K562 (cell line): ENCODE results near the gene ALDOC. TPM values are rescaled to one million over a fixed set of nuclear protein-coding genes. Genes with fewer than 3 reads are reported as not detected.

Experiments
- ATAC-seq: fragments of 200-7000 bp; cut with Tn5 transposase; 3 replicates; pipeline ENCODE4 v1.9.1; 2020; ENCODE audit warnings: moderate library complexity
- BruUV-seq: library from RNA; stranded (reverse); fragments of 400-500 nt; replicated peaks from 2 replicates; lab custom pipeline; 2021; lab: Mats Ljungman, UMichigan
- CTCF ChIA-PET: fragments of 300-600 bp; formaldehyde crosslinking; extraction: SDS; loops from one replicate; lab custom pipeline; 2021; ENCODE audit warnings: low intra/inter-chr PET ratio; lab: Yijun Ruan, JAX
- POLR2A ChIA-PET: fragments of 300-600, 350-650 bp; sonication (Branson Sonifier 250); formaldehyde crosslinking; extraction: SDS; loops from one replicate; lab custom pipeline; 2021; ENCODE audit warnings: antibody characterized with exemption, inconsistent platforms; lab: Yijun Ruan, JAX
- DNase-seq, 4 experiments: peaks; one replicate each; pipeline versions ENCODE4 v3.0.0 to v3.0.0-alpha.2; 2011 to 2018; ENCODE audit warnings: low spot score in 3 of 4, mixed read lengths in 3 of 4; ENCODE audit errors: extremely low read depth in 1 of 4
- FAIRE-seq: peaks from 2 replicates; lab custom pipeline; 2011; peaks lifted over from hg19 to GRCh38; lab: Jason Lieb, UNC
- H2AFZ ChIP-seq: 2 replicates; pipeline ENCODE4 v1.6.0; 2011; ENCODE audit warnings: low read depth, low read length, control low read depth, inconsistent platforms
- H3K27ac ChIP-seq: fragments of 200-600 bp; 3 replicates; pipeline ENCODE4 v1.8.0; 2011; ENCODE audit warnings: low read depth, mild to moderate bottlenecking, control low read depth, inconsistent platforms, low read length, moderate library complexity, mixed read lengths; ENCODE audit errors: extremely low read depth
- H3K27me3 ChIP-seq, 2 experiments: fragments of 300-600 bp in 1 of 2; 2 replicates in 1 of 2; 3 replicates in 1 of 2; pipeline versions ENCODE4 v1.6.0 to v1.8.0; 2011; ENCODE audit warnings: inconsistent platforms in 2 of 2, low read length in 2 of 2, mild to moderate bottlenecking in 1 of 2, mixed read lengths in 1 of 2, moderate library complexity in 1 of 2; ENCODE audit not compliant: control insufficient read depth in 2 of 2, insufficient read depth in 2 of 2
- H3K36me3 ChIP-seq: fragments of 300-600 bp; 3 replicates; pipeline ENCODE4 v1.8.0; 2011; ENCODE audit warnings: mild to moderate bottlenecking, low read length, inconsistent platforms; ENCODE audit not compliant: control insufficient read depth, insufficient read depth
- H3K4me1 ChIP-seq, 2 experiments: fragments of 200-600 bp in 1 of 2; replicated peaks in 1 of 2; 2 replicates in 1 of 2; 3 replicates in 1 of 2; pipeline versions ENCODE4 v1.5.1 to v1.8.0; 2011; ENCODE audit warnings: inconsistent platforms in 2 of 2, low read length in 2 of 2, mild to moderate bottlenecking in 1 of 2, mixed read lengths in 1 of 2, moderate library complexity in 1 of 2; ENCODE audit not compliant: control insufficient read depth in 2 of 2, insufficient read depth in 2 of 2
- H3K4me2 ChIP-seq: 2 replicates; pipeline ENCODE4 v1.6.1; 2011; ENCODE audit warnings: low read length, control low read depth, inconsistent platforms, mixed read lengths; ENCODE audit not compliant: insufficient read depth
- H3K4me3 ChIP-seq: fragments of 200-600 bp; sonication (generic), shearing (Covaris generic); 2 replicates; pipeline ENCODE4 v1.5.1; 2016; ENCODE audit warnings: control low read depth, inconsistent platforms
- H3K79me2 ChIP-seq: fragments of 200-600 bp; 3 replicates; pipeline ENCODE4 v1.8.0; 2011; ENCODE audit warnings: low read length, inconsistent platforms; ENCODE audit not compliant: control insufficient read depth, insufficient read depth
- H3K9ac ChIP-seq, 2 experiments: 2 replicates each; pipeline versions ENCODE4 v1.6.0 to v1.6.1; 2011; ENCODE audit warnings: low read depth in 2 of 2, low read length in 2 of 2, control low read depth in 1 of 2, inconsistent platforms in 1 of 2, mild to moderate bottlenecking in 1 of 2, mixed read lengths in 1 of 2; ENCODE audit not compliant: insufficient read depth in 1 of 2
- H3K9me1 ChIP-seq: one replicate; pipeline ENCODE4 v1.6.0; 2011; ENCODE audit warnings: inconsistent platforms, mild to moderate bottlenecking, low read length, moderate library complexity; ENCODE audit not compliant: control insufficient read depth, insufficient read depth
- H3K9me3 ChIP-seq: replicated peaks from 2 replicates; pipeline ENCODE4 v1.5.1; 2011; ENCODE audit warnings: low read depth, low read length, inconsistent platforms; ENCODE audit not compliant: control insufficient read depth, insufficient read depth
- H4K20me1 ChIP-seq: replicated peaks from 2 replicates; pipeline ENCODE4 v1.6.1; 2011; ENCODE audit warnings: low read length, inconsistent platforms, mixed read lengths; ENCODE audit not compliant: control insufficient read depth, insufficient read depth
- EWSR1 ChIP-seq: fragments of 450-650 bp; IDR thresholded peaks from 2 replicates; pipeline ENCODE4 v1.6.1; 2018; ENCODE audit warnings: borderline replicate concordance, mild to moderate bottlenecking, low read depth, moderate library complexity; ENCODE audit not compliant: partially characterized antibody
- IFI16 ChIP-seq: fragments of 250-450 bp; sonication (Bioruptor Pico); IDR thresholded peaks from 2 replicates; pipeline ENCODE4 v2.1.2; 2022; ENCODE audit warnings: mild to moderate bottlenecking, inconsistent platforms
- MECOM ChIP-seq: fragments of 250-450 bp; sonication (Bioruptor Pico); IDR thresholded peaks from 2 replicates; pipeline ENCODE4 v1.8.0; 2022; ENCODE audit warnings: inconsistent platforms
- MIER1 ChIP-seq: fragments of 450-650 bp; IDR thresholded peaks from 2 replicates; pipeline ENCODE4 v1.6.1; 2016; ENCODE audit warnings: antibody characterized with exemption, mild to moderate bottlenecking, low read depth
- MXI1 ChIP-seq: IDR thresholded peaks from 2 replicates; pipeline ENCODE4 v1.6.1; 2011; ENCODE audit warnings: low read depth, mild to moderate bottlenecking, improper control_type of control experiment, low read length
- NKRF ChIP-seq: fragments of 450-650 bp; IDR thresholded peaks from 2 replicates; pipeline ENCODE4 v1.6.1; 2016; ENCODE audit warnings: borderline replicate concordance
- NRF1 ChIP-seq, 2 experiments: fragments of 450-650 bp; IDR thresholded peaks in 1 of 2; conservative IDR thresholded peaks in 1 of 2; 2 replicates each; pipeline ENCODE4 v1.6.1; 2014; ENCODE audit warnings: mild to moderate bottlenecking in 2 of 2
- PTTG1 ChIP-seq: fragments of 450-650 bp; IDR thresholded peaks from 2 replicates; pipeline ENCODE4 v1.6.1; 2016; ENCODE audit warnings: low read depth, mild to moderate bottlenecking, missing genetic modification characterization, missing compliant biosample characterization
- RAD21 ChIP-seq, 2 experiments: fragments of 250-450 bp in 1 of 2; fragments of 450-650 bp in 1 of 2; sonication (Bioruptor Pico) in 1 of 2; formaldehyde crosslinking in 1 of 2; IDR thresholded peaks in 1 of 2; conservative IDR thresholded peaks in 1 of 2; 2 replicates each; pipeline versions ENCODE4 v1.4.0 to v1.8.0; 2020 to 2022; ENCODE audit warnings: mild to moderate bottlenecking in 2 of 2, moderate library complexity in 1 of 2
- RFX5 ChIP-seq: IDR thresholded peaks from 2 replicates; pipeline ENCODE4 v1.6.1; 2011; ENCODE audit warnings: low read depth, mild to moderate bottlenecking, improper control_type of control experiment, low read length
- ZNF121 ChIP-seq: sonication (generic); formaldehyde crosslinking; conservative IDR thresholded peaks from 2 replicates; pipeline ENCODE4 v1.8.0; 2022; ENCODE audit warnings: missing genetic modification reagents
- WGBS: fragments of 100-300 bp; shearing (Covaris generic); methylation state at CpG from one replicate; pipeline ENCODE4 v1.1.6; 2016; ENCODE audit warnings: low coverage, mixed read lengths; ENCODE audit not compliant: insufficient coverage; ENCODE audit errors: missing lambda C conversion rate; 5-methylcytosine and 5-hydroxymethylcytosine counted together
- in situ Hi-C: fragments of 300-500 bp; cut with MboI; formaldehyde crosslinking; loops from 4 replicates; pipeline ENCODE4 v1.15.0; 2018; ENCODE audit warnings: inconsistent platforms, mixed read lengths
- intact Hi-C: fragments of 100-400 bp; cut with micrococcal nuclease; formaldehyde crosslinking; loops from 2 replicates; pipeline ENCODE4 v1.14.2; 2022
- polyA plus RNA-seq, 8 experiments: library from polyadenylated mRNA; depleted of rRNA in 4 of 8; stranded (reverse) in 5 of 8; unstranded in 3 of 8; fragments of >200 nt; fragmentation: Nextera tagmentation in 2 of 8; fragmentation: Illumina TruSeq in 1 of 8; extraction: Ambion mirVana in 2 of 8; extraction: Trizol in 1 of 8; gene quantifications; 2 replicates each; pipeline versions ENCODE4 v1.2.1 to v1.2.3, GENCODE V29; 2011 to 2014; ENCODE audit warnings: inconsistent platforms in 1 of 8, missing spikeins in 1 of 8
- total RNA-seq, 7 experiments: library from RNA; depleted of rRNA in 6 of 7; stranded (reverse); fragments of >200 nt in 6 of 7; fragmentation: Illumina TruSeq in 2 of 7; extraction: Trizol in 2 of 7; gene quantifications; 2 replicates each; pipeline versions ENCODE4 v1.2.1 to v1.2.3, GENCODE V29; 2011 to 2021; ENCODE audit warnings: low replicate concordance in 1 of 7
- TF ChIP-seq, protein P1 (sequence below): fragments of 450-650 bp; IDR thresholded peaks from 2 replicates; pipeline ENCODE4 v1.6.1; 2018; ENCODE audit not compliant: partially characterized antibody
- TF ChIP-seq, protein P2 (sequence below), 3 experiments: IDR thresholded peaks in 2 of 3; conservative IDR thresholded peaks in 1 of 3; 2 replicates each; pipeline ENCODE4 v1.5.1; 2011 to 2012; ENCODE audit warnings: low read length in 3 of 3, mild to moderate bottlenecking in 3 of 3, control low read depth in 2 of 3, improper control_type of control experiment in 1 of 3, inconsistent platforms in 1 of 3, low read depth in 1 of 3, mixed read lengths in 1 of 3, moderate library complexity in 1 of 3; ENCODE audit not compliant: insufficient read depth in 2 of 3

The ALDOC gene
- total and polyA plus RNA-seq, 9 of the 15 experiments (the other 6 are each of a cell fraction or from before 2014, with no cell fraction given): 43.2 to 263 (median 99.2) TPM

DNA sequence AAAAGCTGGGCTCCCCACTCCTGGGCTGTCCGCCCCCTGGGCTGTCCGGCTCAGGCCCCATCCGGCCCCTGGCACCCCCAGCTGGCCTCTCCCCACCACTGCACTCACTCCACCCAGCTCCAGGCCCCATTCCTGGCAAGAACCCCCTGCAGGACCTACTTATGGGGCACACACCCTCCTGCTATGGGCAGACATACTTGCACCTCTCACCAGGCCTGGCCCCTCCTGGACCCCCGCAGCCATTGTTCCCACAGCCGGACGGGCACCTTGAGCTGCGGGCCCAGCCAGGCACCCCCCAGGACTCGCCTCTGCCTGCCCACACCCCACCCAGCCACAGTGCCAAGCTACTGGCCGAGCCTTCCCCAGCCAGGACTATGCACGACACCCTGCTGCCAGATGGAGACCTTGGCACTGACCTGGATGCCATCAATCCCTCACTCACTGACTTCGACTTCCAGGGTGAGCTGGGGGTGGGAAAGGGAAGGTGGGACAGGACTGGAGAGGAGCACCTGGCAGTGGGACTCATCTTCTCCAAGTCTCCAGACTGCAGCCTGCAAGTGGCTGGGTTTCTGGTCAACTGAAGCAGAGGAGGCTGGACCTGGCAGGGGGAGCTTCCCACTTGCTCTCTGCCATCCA is 41.8 kb downstream of the ALDOC start:
- FAIRE-seq: no peak
- in situ Hi-C loops: loop anchor here (5.0 kb wide), 1 partner anchor 38 kb away; no protein-coding TSS in a partner anchor
- ATAC-seq: peak; percentile 56
- no peak overlapping the region for H3K4me2 ChIP-seq
- intact Hi-C loops: no loop called here
- ChIA-PET POLR2A (interaction anchor here (0.6 kb wide), 1 partner anchor 703 kb away, joined by 3 read pairs; no protein-coding TSS in a partner anchor), CTCF (no interaction called here)
- H3K4me3 ChIP-seq: no peak overlapping the region
- H3K79me2 ChIP-seq: no peaks in the 10 kb centered on the region
- peaks cover 18% of the 10 kb centered on the region; the same call in 1 of the 2 replicates for H4K20me1 ChIP-seq
- no peaks in the 10 kb centered on the region for H3K36me3 ChIP-seq
- no peak overlapping the region for H3K27ac ChIP-seq
- no peaks in the 10 kb centered on the region for H3K9me1 ChIP-seq
- H3K27me3 ChIP-seq: peaks cover 9 to 55% of the 10 kb centered on the region in 2 experiments; a peak in 4 of 5 replicates
- peak in 2 of 4 experiments; percentile 38 to 45 for DNase-seq
- no TSS peak for BruUV-seq
- no peaks in the 10 kb centered on the region for H3K9me3 ChIP-seq
- H3K4me1 ChIP-seq: peaks cover 0 to 15% of the 10 kb centered on the region in 2 experiments; a peak in 3 of 5 replicates
- 8% methylated on average over 8 of the region's 11 CpGs for WGBS
- H3K9ac ChIP-seq: 0 out of 4 replicates have a peak overlapping the region, but pooled peaks of 1 of the 2 experiments have one; percentile 36
- H2AFZ ChIP-seq: no peak overlapping the region
- TF ChIP-seq MIER1: no peak
- no peak for TF ChIP-seq EWSR1
- no peak for TF ChIP-seq IFI16 (CRISPR knock-in tag)
- TF ChIP-seq NRF1 (conservative IDR thresholded peaks at IDR 0.05 in 1 of 2, IDR thresholded peaks at IDR 0.05 in 1 of 2): no peak
- TF ChIP-seq RAD21 (CRISPR knock-in tag; conservative IDR thresholded peaks at IDR 0.05 in 1 of 2, IDR thresholded peaks at IDR 0.05 in 1 of 2): peak in 1 of 2 experiments; percentile 21; a peak in 1 of 4 replicates
- no peak for TF ChIP-seq RFX5
- TF ChIP-seq, protein P1, sequence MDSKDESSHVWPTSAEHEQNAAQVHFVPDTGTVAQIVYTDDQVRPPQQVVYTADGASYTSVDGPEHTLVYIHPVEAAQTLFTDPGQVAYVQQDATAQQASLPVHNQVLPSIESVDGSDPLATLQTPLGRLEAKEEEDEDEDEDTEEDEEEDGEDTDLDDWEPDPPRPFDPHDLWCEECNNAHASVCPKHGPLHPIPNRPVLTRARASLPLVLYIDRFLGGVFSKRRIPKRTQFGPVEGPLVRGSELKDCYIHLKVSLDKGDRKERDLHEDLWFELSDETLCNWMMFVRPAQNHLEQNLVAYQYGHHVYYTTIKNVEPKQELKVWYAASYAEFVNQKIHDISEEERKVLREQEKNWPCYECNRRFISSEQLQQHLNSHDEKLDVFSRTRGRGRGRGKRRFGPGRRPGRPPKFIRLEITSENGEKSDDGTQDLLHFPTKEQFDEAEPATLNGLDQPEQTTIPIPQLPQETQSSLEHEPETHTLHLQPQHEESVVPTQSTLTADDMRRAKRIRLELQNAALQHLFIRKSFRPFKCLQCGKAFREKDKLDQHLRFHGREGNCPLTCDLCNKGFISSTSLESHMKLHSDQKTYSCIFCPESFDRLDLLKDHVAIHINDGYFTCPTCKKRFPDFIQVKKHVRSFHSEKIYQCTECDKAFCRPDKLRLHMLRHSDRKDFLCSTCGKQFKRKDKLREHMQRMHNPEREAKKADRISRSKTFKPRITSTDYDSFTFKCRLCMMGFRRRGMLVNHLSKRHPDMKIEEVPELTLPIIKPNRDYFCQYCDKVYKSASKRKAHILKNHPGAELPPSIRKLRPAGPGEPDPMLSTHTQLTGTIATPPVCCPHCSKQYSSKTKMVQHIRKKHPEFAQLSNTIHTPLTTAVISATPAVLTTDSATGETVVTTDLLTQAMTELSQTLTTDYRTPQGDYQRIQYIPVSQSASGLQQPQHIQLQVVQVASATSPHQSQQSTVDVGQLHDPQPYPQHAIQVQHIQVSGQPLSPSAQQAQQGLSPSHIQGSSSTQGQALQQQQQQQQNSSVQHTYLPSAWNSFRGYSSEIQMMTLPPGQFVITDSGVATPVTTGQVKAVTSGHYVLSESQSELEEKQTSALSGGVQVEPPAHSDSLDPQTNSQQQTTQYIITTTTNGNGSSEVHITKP: no peak
- TF ChIP-seq ZNF121 (CRISPR knock-in tag): no peak
- no peak for TF ChIP-seq PTTG1 (tag)
- TF ChIP-seq, protein P2, sequence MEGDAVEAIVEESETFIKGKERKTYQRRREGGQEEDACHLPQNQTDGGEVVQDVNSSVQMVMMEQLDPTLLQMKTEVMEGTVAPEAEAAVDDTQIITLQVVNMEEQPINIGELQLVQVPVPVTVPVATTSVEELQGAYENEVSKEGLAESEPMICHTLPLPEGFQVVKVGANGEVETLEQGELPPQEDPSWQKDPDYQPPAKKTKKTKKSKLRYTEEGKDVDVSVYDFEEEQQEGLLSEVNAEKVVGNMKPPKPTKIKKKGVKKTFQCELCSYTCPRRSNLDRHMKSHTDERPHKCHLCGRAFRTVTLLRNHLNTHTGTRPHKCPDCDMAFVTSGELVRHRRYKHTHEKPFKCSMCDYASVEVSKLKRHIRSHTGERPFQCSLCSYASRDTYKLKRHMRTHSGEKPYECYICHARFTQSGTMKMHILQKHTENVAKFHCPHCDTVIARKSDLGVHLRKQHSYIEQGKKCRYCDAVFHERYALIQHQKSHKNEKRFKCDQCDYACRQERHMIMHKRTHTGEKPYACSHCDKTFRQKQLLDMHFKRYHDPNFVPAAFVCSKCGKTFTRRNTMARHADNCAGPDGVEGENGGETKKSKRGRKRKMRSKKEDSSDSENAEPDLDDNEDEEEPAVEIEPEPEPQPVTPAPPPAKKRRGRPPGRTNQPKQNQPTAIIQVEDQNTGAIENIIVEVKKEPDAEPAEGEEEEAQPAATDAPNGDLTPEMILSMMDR (IDR thresholded peaks at IDR 0.05 in 2 of 3, conservative IDR thresholded peaks at IDR 0.05 in 1 of 3; ENCODE audit: insufficient read depth in 2 of 3, low read depth in 1 of 3, low read length in 3 of 3): peak in 2 of 3 experiments; percentile 18 to 19; a peak in 2 of 6 replicates
- no peak for TF ChIP-seq MECOM (CRISPR knock-in tag)
- TF ChIP-seq NKRF: no peak
- TF ChIP-seq MXI1: no peak
